ENCODE results near the gene AXIN1. TPM values are rescaled to one million over a fixed set of nuclear protein-coding genes. Genes with fewer than 3 reads are reported as not detected.

Gene AXIN1
- total and polyA plus RNA-seq, 9 of the 15 experiments (the other 6 are each of a cell fraction or from before 2014, with no cell fraction given): 0.42 to 58.0 (median 25.9) TPM

- TF ChIP-seq ZNF639 (CRISPR knock-in tag; conservative IDR thresholded peaks at IDR 0.05 in 1 of 2, IDR thresholded peaks at IDR 0.05 in 1 of 2): peak in 1 of 2 experiments; percentile 85; a peak in 2 of 4 replicates
- TF ChIP-seq MGA (IDR thresholded peaks at IDR 0.05): peak; percentile 80
- TF ChIP-seq KLF13 (tag; IDR thresholded peaks at IDR 0.05; ENCODE audit: borderline replicate concordance, low read depth): 0 out of 2 replicates have a peak, but pooled peaks have one; percentile 38
- TF ChIP-seq SREBF2 (CRISPR knock-in tag; IDR thresholded peaks at IDR 0.05): no peak
- TF ChIP-seq OTX1 (CRISPR knock-in tag; IDR thresholded peaks at IDR 0.05): no peak
- TF ChIP-seq ZNF324 (CRISPR knock-in tag; IDR thresholded peaks at IDR 0.05): no peak
- no peak for TF ChIP-seq RBM22 (IDR thresholded peaks at IDR 0.05; ENCODE audit: low read depth, low read length, poor library complexity, severe bottlenecking)
- TF ChIP-seq CGGBP1 (CRISPR knock-in tag; IDR thresholded peaks at IDR 0.05): 0 out of 2 replicates have a peak, but pooled peaks have one; percentile 24
- no peak for TF ChIP-seq CHD1 (IDR thresholded peaks at IDR 0.05; ENCODE audit: low read length)
- no peak for TF ChIP-seq ETS2 (tag; IDR thresholded peaks at IDR 0.05; ENCODE audit: borderline replicate concordance, poor library complexity, severe bottlenecking)
Measured at GRCh38 chr16:401468-402348, 49.2 kb upstream of the AXIN1 start, which contains the start of gene DECR2 (continued).

Data from K562 (cell line).